ENCODE data around the gene MKKS.
"Not testable (repeated sequence)": the region's sequence is repeated elsewhere in the genome, so short reads cannot be mapped to it uniquely, and the experiment has no call there.

The MKKS gene

GRCh38 chr20:10411673-10412072 is 22.3 kb downstream of the MKKS start:
- no peak for DNase-seq

GRCh38 chr20:10408108-10408813 is 25.8 kb downstream of the MKKS start:
- DNase-seq = no peak

GRCh38 chr20:10404959-10405530 is 29.0 kb downstream of the MKKS start:
- no peak for DNase-seq

- DNase-seq = no peak
Observed at GRCh38 chr20:10404023-10404628, 29.9 kb downstream of the MKKS start.

- no peak for DNase-seq
Observed at GRCh38 chr20:10402938-10403608, 30.9 kb downstream of the MKKS start.

- DNase-seq = no peak
Observed at GRCh38 chr20:10398834-10399369, 35.1 kb downstream of the MKKS start.

- not testable (repeated sequence) for DNase-seq
Observed at GRCh38 chr20:10394752-10395151, 39.3 kb downstream of the MKKS start.

- DNase-seq = no peak
Observed at GRCh38 chr20:10390709-10391108, 43.3 kb downstream of the MKKS start.

GRCh38 chr20:10388597-10388996 is 45.4 kb downstream of the MKKS start:
- DNase-seq = no peak

- no peak for DNase-seq
Observed at GRCh38 chr20:10387686-10388085, 46.3 kb downstream of the MKKS start.

GRCh38 chr20:10385850-10386544 is 48.0 kb downstream of the MKKS start:
- no peak for DNase-seq

- DNase-seq = no peak
Observed at GRCh38 chr20:10381477-10381876, 52.5 kb downstream of the MKKS start.

- no peak for DNase-seq
Observed at GRCh38 chr20:10379761-10380160, 54.3 kb downstream of the MKKS start.

GRCh38 chr20:10376270-10377075 is 57.5 kb downstream of the MKKS start:
- DNase-seq = peak; percentile 81

GRCh38 chr20:10375191-10375590 is 58.8 kb downstream of the MKKS start:
- no peak for DNase-seq

- no peak for DNase-seq
Observed at GRCh38 chr20:10374036-10374435, 60.0 kb downstream of the MKKS start.

GRCh38 chr20:10371467-10371866 is 62.6 kb downstream of the MKKS start:
- no peak for DNase-seq

- DNase-seq = no peak
Observed at GRCh38 chr20:10370091-10370887, 63.7 kb downstream of the MKKS start.

GRCh38 chr20:10369723-10370090 is 64.3 kb downstream of the MKKS start:
- DNase-seq = peak; percentile 45

- DNase-seq = no peak
Observed at GRCh38 chr20:10368702-10369041, 65.3 kb downstream of the MKKS start.

GRCh38 chr20:10367943-10368701 is 65.9 kb downstream of the MKKS start:
- DNase-seq = no peak
